IPS DF 6.9 (cell line): ENCODE measurements around the gene VAC14.

Experiments
- DNase-seq: peaks from one replicate; pipeline ENCODE4 v3.0.0-alpha.2; 2013; ENCODE audit warnings: low read depth, low spot score
- H3K27ac ChIP-seq: one replicate; pipeline ENCODE4 v1.5.1; 2013; ENCODE audit warnings: low read length, control low read depth
- H3K27me3 ChIP-seq: 2 replicates; pipeline ENCODE4 v1.6.1; 2013; ENCODE audit warnings: mild to moderate bottlenecking, low read length; ENCODE audit not compliant: control insufficient read depth, insufficient read depth
- H3K36me3 ChIP-seq: 2 replicates; pipeline ENCODE4 v1.6.1; 2013; ENCODE audit warnings: low read length; ENCODE audit not compliant: control insufficient read depth, insufficient read depth
- H3K4me1 ChIP-seq: 2 replicates; pipeline ENCODE4 v1.6.1; 2013; ENCODE audit warnings: low read length; ENCODE audit not compliant: control insufficient read depth, insufficient read depth
- H3K4me3 ChIP-seq: 2 replicates; pipeline ENCODE4 v1.5.1; 2013; ENCODE audit warnings: mild to moderate bottlenecking, low read length
- H3K9me3 ChIP-seq: 2 replicates; pipeline ENCODE4 v1.6.1; 2013; ENCODE audit warnings: low read length, inconsistent platforms; ENCODE audit not compliant: control insufficient read depth, insufficient read depth
- WGBS: extraction: QIAGEN DNeasy Blood & Tissue Kit; methylation state at CpG from one replicate; pipeline ENCODE4 v1.1.7; 2013; ENCODE audit warnings: mixed read lengths, missing lambda C conversion rate; ENCODE audit not compliant: insufficient read length, insufficient coverage; 5-methylcytosine and 5-hydroxymethylcytosine counted together

Gene VAC14

GRCh38 chr16:70715055-70715858 lies 85.7 kb downstream of the VAC14 start:
- peaks cover 17% of the 10 kb centered on the region for H3K4me1 ChIP-seq
- no peaks in the 10 kb centered on the region for H3K27me3 ChIP-seq
- DNase-seq: no peak
- H3K9me3 ChIP-seq: no peaks in the 10 kb centered on the region
- H3K36me3 ChIP-seq: no peaks in the 10 kb centered on the region
- H3K27ac ChIP-seq: no peak overlapping the region
- no CpG with 5 or more reads among the region's 23 CpGs for WGBS
- H3K4me3 ChIP-seq: no peak overlapping the region

- DNase-seq: no peak
- H3K4me3 ChIP-seq: no peak overlapping the region
- WGBS: no CpG with 5 or more reads among the region's 10 CpGs
- peaks cover 17% of the 10 kb centered on the region for H3K4me1 ChIP-seq
- no peaks in the 10 kb centered on the region for H3K27me3 ChIP-seq
- no peak overlapping the region for H3K27ac ChIP-seq
- no peaks in the 10 kb centered on the region for H3K9me3 ChIP-seq
- no peaks in the 10 kb centered on the region for H3K36me3 ChIP-seq
These were observed 86.3 kb downstream of the VAC14 start for GRCh38 chr16:70714581-70715054.

- Histone ChIP-seq H3K27me3 (no peaks in the 10 kb centered on the region), H3K4me1 (peaks cover 19% of the 10 kb centered on the region), H3K27ac (no peak overlapping the region), H3K9me3 (no peaks in the 10 kb centered on the region), H3K36me3 (no peaks in the 10 kb centered on the region), H3K4me3 (no peak overlapping the region)
- DNase-seq: no peak
- no CpG with 5 or more reads among the region's 10 CpGs for WGBS
These were observed 87.1 kb downstream of the VAC14 start for GRCh38 chr16:70713824-70714223.

GRCh38 chr16:70713342-70713741 lies 87.6 kb downstream of the VAC14 start:
- no peak for DNase-seq
- WGBS: no CpG with 5 or more reads among the region's 5 CpGs
- peaks cover 21% of the 10 kb centered on the region for H3K4me1 ChIP-seq

GRCh38 chr16:70712942-70713341 lies 88.0 kb downstream of the VAC14 start:
- Histone ChIP-seq H3K9me3 (no peaks in the 10 kb centered on the region), H3K4me1 (peaks cover 21% of the 10 kb centered on the region), H3K36me3 (no peaks in the 10 kb centered on the region), H3K27ac (no peak overlapping the region), H3K4me3 (no peak overlapping the region), H3K27me3 (no peaks in the 10 kb centered on the region)
- DNase-seq: no peak
- WGBS: no CpG with 5 or more reads among the region's 12 CpGs

More at GRCh38 chr16:70713342-70713741, 87.6 kb downstream of the VAC14 start:
- Histone ChIP-seq H3K4me3 (no peak overlapping the region), H3K36me3 (no peaks in the 10 kb centered on the region), H3K9me3 (no peaks in the 10 kb centered on the region), H3K27me3 (no peaks in the 10 kb centered on the region), H3K27ac (no peak overlapping the region)

GRCh38 chr16:70712359-70712758 lies 88.6 kb downstream of the VAC14 start:
- WGBS: no CpG with 5 or more reads among the region's 11 CpGs
- no peaks in the 10 kb centered on the region for H3K36me3 ChIP-seq
- H3K4me3 ChIP-seq: no peak overlapping the region
- no peaks in the 10 kb centered on the region for H3K9me3 ChIP-seq
- H3K4me1 ChIP-seq: peaks cover 21% of the 10 kb centered on the region
- no peak overlapping the region for H3K27ac ChIP-seq
- DNase-seq: no peak
- H3K27me3 ChIP-seq: no peaks in the 10 kb centered on the region

- H3K27me3 ChIP-seq: no peaks in the 10 kb centered on the region
- no peak for DNase-seq
- no peak overlapping the region for H3K27ac ChIP-seq
- H3K9me3 ChIP-seq: no peaks in the 10 kb centered on the region
- H3K36me3 ChIP-seq: no peaks in the 10 kb centered on the region
- peaks cover 21% of the 10 kb centered on the region for H3K4me1 ChIP-seq
- WGBS: no CpG with 5 or more reads among the region's 14 CpGs
- H3K4me3 ChIP-seq: no peak overlapping the region
These were observed 89.5 kb downstream of the VAC14 start for GRCh38 chr16:70711211-70712031.

- Histone ChIP-seq H3K4me1 (peaks cover 19% of the 10 kb centered on the region), H3K4me3 (no peak overlapping the region), H3K9me3 (no peaks in the 10 kb centered on the region), H3K36me3 (no peaks in the 10 kb centered on the region), H3K27ac (no peak overlapping the region), H3K27me3 (no peaks in the 10 kb centered on the region)
- no peak for DNase-seq
- no CpG with 5 or more reads among the region's 31 CpGs for WGBS
These were observed 90.3 kb downstream of the VAC14 start for GRCh38 chr16:70710422-70711210.

GRCh38 chr16:70709942-70710341 lies 91.0 kb downstream of the VAC14 start:
- no peak for DNase-seq
- no peaks in the 10 kb centered on the region for H3K27me3 ChIP-seq
- H3K36me3 ChIP-seq: no peaks in the 10 kb centered on the region
- no peak overlapping the region for H3K4me3 ChIP-seq
- H3K27ac ChIP-seq: no peak overlapping the region
- H3K9me3 ChIP-seq: no peaks in the 10 kb centered on the region
- H3K4me1 ChIP-seq: peaks cover 14% of the 10 kb centered on the region
- no CpG with 5 or more reads among the region's 7 CpGs for WGBS

- Histone ChIP-seq H3K4me3 (no peak overlapping the region), H3K27me3 (no peaks in the 10 kb centered on the region), H3K4me1 (peaks cover 12% of the 10 kb centered on the region), H3K36me3 (no peaks in the 10 kb centered on the region), H3K9me3 (no peaks in the 10 kb centered on the region), H3K27ac (no peak overlapping the region)
- no peak for DNase-seq
- WGBS: no CpG with 5 or more reads among the region's 5 CpGs
These were observed 91.5 kb downstream of the VAC14 start for GRCh38 chr16:70709457-70709856.
